OCI-LY3 (cell line): ENCODE results near the gene NFIA.

Experiments
- H2AFZ ChIP-seq: fragments of 200-600, 300-600 bp; shearing (Covaris generic); 2 replicates; pipeline ENCODE4 v1.6.0; 2014; ENCODE audit warnings: antibody characterized with exemption, low read depth, low read length
- H3K27ac ChIP-seq: fragments of 200-600, 300-600 bp; sonication (generic); 2 replicates; pipeline ENCODE4 v1.5.1; 2014; ENCODE audit warnings: mild to moderate bottlenecking, low read length, moderate library complexity, mixed read lengths
- H3K27me3 ChIP-seq: fragments of 200-600, 300-600 bp; sonication (generic); 2 replicates; pipeline ENCODE4 v1.6.1; 2014; ENCODE audit warnings: low read depth, low read length, mixed read lengths
- H3K36me3 ChIP-seq: fragments of 200-600, 300-600 bp; sonication (generic); replicated peaks from 2 replicates; pipeline ENCODE3; 2014; ENCODE audit warnings: low read depth, low read length, mixed read lengths
- H3K4me1 ChIP-seq: fragments of 300-600, 200-600 bp; sonication (generic); 2 replicates; pipeline ENCODE4 v1.6.1; 2014; ENCODE audit warnings: low read length, mixed read lengths
- H3K4me2 ChIP-seq: fragments of 200-600, 300-600 bp; sonication (generic); 2 replicates; pipeline ENCODE4 v1.6.1; 2014; ENCODE audit warnings: low read length, mixed read lengths
- H3K4me3 ChIP-seq: fragments of 300-600, 200-600 bp; sonication (generic); 2 replicates; pipeline ENCODE4 v1.5.1; 2014; ENCODE audit warnings: antibody characterized with exemption, mild to moderate bottlenecking, low read length, moderate library complexity
- H3K79me2 ChIP-seq: fragments of 300-600, 200-600 bp; shearing (Covaris generic); 2 replicates; pipeline ENCODE4 v1.6.1; 2014; ENCODE audit warnings: mild to moderate bottlenecking, low read length, mixed read lengths
- H3K9ac ChIP-seq: fragments of 300-600, 200-600 bp; shearing (Covaris generic); 2 replicates; pipeline ENCODE4 v1.6.0; 2014; ENCODE audit warnings: mild to moderate bottlenecking, low read length, moderate library complexity
- H3K9me3 ChIP-seq: fragments of 200-600, 300-600 bp; shearing (Covaris generic); 2 replicates; pipeline ENCODE4 v1.6.1; 2014; ENCODE audit warnings: low read length, mixed read lengths; ENCODE audit not compliant: insufficient read depth
- H4K20me1 ChIP-seq: fragments of 200-600, 300-600 bp; sonication (generic); 2 replicates; pipeline ENCODE4 v1.6.1; 2016; ENCODE audit warnings: low read length, mixed read lengths; ENCODE audit not compliant: insufficient read depth
- CTCF ChIP-seq: fragments of 200-600, 300-600 bp; sonication (generic); IDR thresholded peaks from 2 replicates; pipeline ENCODE4 v1.5.1; 2014; ENCODE audit warnings: antibody characterized with exemption, low read length, low read depth
- EZH2phosphoT487 ChIP-seq: fragments of 200-600 bp; shearing (Covaris generic); IDR thresholded peaks from 2 replicates; pipeline ENCODE4 v1.6.1; 2018; ENCODE audit warnings: antibody characterized with exemption, mixed run types, low read depth

NFIA gene

GRCh38 chr1:61120998-61121397 lies 38.6 kb downstream of the NFIA start:
- no peaks in the 10 kb centered on the region for H3K9me3 ChIP-seq
- H3K9ac ChIP-seq = no peak overlapping the region
- no peaks in the 10 kb centered on the region for H3K4me1 ChIP-seq
- H3K4me3 ChIP-seq = no peak overlapping the region
- H3K36me3 ChIP-seq = no peaks in the 10 kb centered on the region
- no peak overlapping the region for H3K27ac ChIP-seq
- H3K79me2 ChIP-seq = no peaks in the 10 kb centered on the region
- H3K27me3 ChIP-seq = 0 out of 2 replicates have a peak, but pooled peaks cover 3% of the 10 kb centered on the region
- no peak overlapping the region for H2AFZ ChIP-seq
- no peaks in the 10 kb centered on the region for H4K20me1 ChIP-seq
- TF ChIP-seq EZH2phosphoT487 = no peak
- no peak for TF ChIP-seq CTCF
- no peak overlapping the region for H3K4me2 ChIP-seq

DNA sequence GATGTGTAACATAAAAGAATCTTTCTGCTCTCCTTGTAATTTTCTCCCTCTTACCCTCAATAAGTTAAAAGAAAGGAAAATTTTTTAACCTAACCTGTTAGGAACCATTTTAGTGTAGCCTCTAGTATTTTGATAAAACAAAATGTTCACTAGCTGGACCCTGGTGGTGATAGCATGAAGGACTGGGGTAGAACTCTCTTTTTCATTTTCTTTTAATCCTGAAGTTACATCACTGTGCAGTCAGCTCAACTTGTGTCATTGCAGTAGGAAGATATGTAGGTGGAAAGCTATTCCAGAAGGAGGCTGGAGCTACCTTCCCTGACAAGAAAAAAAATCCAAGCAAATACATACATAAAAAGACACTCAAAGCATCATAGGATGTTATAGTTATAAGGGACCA lies 39.3 kb downstream of the NFIA start:
- no peaks in the 10 kb centered on the region for H3K79me2 ChIP-seq
- no peak overlapping the region for H3K4me2 ChIP-seq
- no peaks in the 10 kb centered on the region for H3K4me1 ChIP-seq
- no peaks in the 10 kb centered on the region for H3K36me3 ChIP-seq
- H4K20me1 ChIP-seq = no peaks in the 10 kb centered on the region
- no peaks in the 10 kb centered on the region for H3K27me3 ChIP-seq
- H3K9ac ChIP-seq = no peak overlapping the region
- H3K4me3 ChIP-seq = no peak overlapping the region
- no peak overlapping the region for H3K27ac ChIP-seq
- H2AFZ ChIP-seq = no peak overlapping the region
- H3K9me3 ChIP-seq = no peaks in the 10 kb centered on the region
- TF ChIP-seq EZH2phosphoT487 = no peak

DNA sequence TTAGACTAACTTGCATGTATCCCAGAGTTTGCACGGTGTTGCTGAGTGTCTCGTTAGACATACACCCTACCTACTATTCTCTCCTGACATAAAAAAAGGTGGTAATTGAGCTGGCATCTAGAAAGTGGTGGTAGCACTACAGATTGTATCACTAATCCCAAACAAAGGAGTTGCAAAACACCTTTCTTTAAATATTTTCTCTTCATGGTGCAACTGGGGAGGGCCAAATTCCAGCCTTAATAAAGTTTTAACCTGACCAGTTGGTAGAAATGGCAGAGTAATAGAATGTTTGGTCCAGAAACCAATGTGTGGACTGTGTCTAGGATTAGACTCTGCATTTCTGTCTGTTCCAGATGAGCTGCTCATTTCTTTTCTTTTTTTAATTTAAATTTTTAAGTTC lies 40.0 kb downstream of the NFIA start:
- H2AFZ ChIP-seq = no peak overlapping the region
- no peak for TF ChIP-seq EZH2phosphoT487
- no peak for TF ChIP-seq CTCF
- H3K4me2 ChIP-seq = no peak overlapping the region
- no peaks in the 10 kb centered on the region for H3K27me3 ChIP-seq
- no peaks in the 10 kb centered on the region for H3K36me3 ChIP-seq
- H3K9me3 ChIP-seq = no peaks in the 10 kb centered on the region
- H4K20me1 ChIP-seq = no peaks in the 10 kb centered on the region
- no peak overlapping the region for H3K4me3 ChIP-seq
- no peak overlapping the region for H3K9ac ChIP-seq
- no peaks in the 10 kb centered on the region for H3K4me1 ChIP-seq
- no peak overlapping the region for H3K27ac ChIP-seq
- no peaks in the 10 kb centered on the region for H3K79me2 ChIP-seq

- Histone ChIP-seq H3K9me3 (no peaks in the 10 kb centered on the region), H3K4me1 (no peaks in the 10 kb centered on the region), H2AFZ (no peak overlapping the region), H3K4me3 (no peak overlapping the region), H3K27me3 (no peaks in the 10 kb centered on the region), H4K20me1 (no peaks in the 10 kb centered on the region), H3K36me3 (no peaks in the 10 kb centered on the region), H3K9ac (no peak overlapping the region), H3K4me2 (no peak overlapping the region), H3K79me2 (no peaks in the 10 kb centered on the region), H3K27ac (no peak overlapping the region)
- TF ChIP-seq EZH2phosphoT487 (no peak), CTCF (no peak)
These were observed 41.0 kb downstream of the NFIA start for GRCh38 chr1:61123326-61123725.

GRCh38 chr1:61124078-61124477 lies 41.7 kb downstream of the NFIA start:
- Histone ChIP-seq H2AFZ (no peak overlapping the region), H3K9me3 (no peaks in the 10 kb centered on the region), H3K27me3 (no peaks in the 10 kb centered on the region), H4K20me1 (no peaks in the 10 kb centered on the region), H3K36me3 (no peaks in the 10 kb centered on the region), H3K9ac (no peak overlapping the region), H3K4me2 (no peak overlapping the region), H3K4me1 (no peaks in the 10 kb centered on the region), H3K4me3 (no peak overlapping the region), H3K79me2 (no peaks in the 10 kb centered on the region), H3K27ac (no peak overlapping the region)
- TF ChIP-seq CTCF (no peak), EZH2phosphoT487 (no peak)
